Stimulated activated effector memory CD8-positive, alpha-beta T cell treated with anti-CD3 and anti-CD28 coated beads, Interleukin-12 subunit alpha, Interleukin-12 subunit beta, amount 100 ng/mL, for 72 hours (primary cell): Measurements from ENCODE around the gene HBEGF.

Experiments used
- ATAC-seq: fragments of 150-1000 bp; cut with Tn5 transposase; 2 replicates; pipeline ENCODE4 v1.10.0; 2021
- DNase-seq, 2 donors: peaks; one replicate each; pipeline ENCODE4 v3.0.0; 2021 to 2022; ENCODE audit warnings: low spot score in 2 of 2
- H3K27ac Mint-ChIP-seq: one replicate; pipeline ENCODE4 v1.8.0; 2022; ENCODE audit warnings: mild to moderate bottlenecking, mixed read lengths
- H3K36me3 Mint-ChIP-seq: one replicate; pipeline ENCODE4 v1.8.0; 2022; ENCODE audit warnings: mild to moderate bottlenecking, mixed read lengths
- H3K4me1 Mint-ChIP-seq: one replicate; pipeline ENCODE4 v1.8.0; 2022; ENCODE audit warnings: mixed read lengths
- H3K4me3 Mint-ChIP-seq: one replicate; pipeline ENCODE4 v1.8.0; 2022; ENCODE audit warnings: mild to moderate bottlenecking, mixed read lengths
- H3K9me3 Mint-ChIP-seq: one replicate; pipeline ENCODE4 v1.8.0; 2022; ENCODE audit warnings: mixed read lengths

HBEGF gene

GRCh38 chr5:140365282-140365681 lies 18.9 kb upstream of the HBEGF start:
- H3K9me3 Mint-ChIP-seq, result no peaks in the 10 kb centered on the region
- ATAC-seq (no peak), DNase-seq (no peak)

GRCh38 chr5:140364472-140364765 lies 18.0 kb upstream of the HBEGF start:
- Mint-ChIP-seq H3K4me1 (peaks cover 5% of the 10 kb centered on the region), H3K27ac (no peak overlapping the region), H3K36me3 (no peaks in the 10 kb centered on the region), H3K9me3 (no peaks in the 10 kb centered on the region), H3K4me3 (no peak overlapping the region)
- no peak for DNase-seq
- no peak for ATAC-seq

More at GRCh38 chr5:140365282-140365681, 18.9 kb upstream of the HBEGF start:
- H3K4me1 Mint-ChIP-seq, result peaks cover 5% of the 10 kb centered on the region
- no peak overlapping the region for H3K4me3 Mint-ChIP-seq
- H3K36me3 Mint-ChIP-seq, result no peaks in the 10 kb centered on the region
- no peak overlapping the region for H3K27ac Mint-ChIP-seq

GRCh38 chr5:140363631-140364471 lies 17.4 kb upstream of the HBEGF start:
- ATAC-seq, result no peak
- Mint-ChIP-seq H3K4me1 (peaks cover 5% of the 10 kb centered on the region), H3K4me3 (peak overlapping the region; percentile 68), H3K36me3 (no peaks in the 10 kb centered on the region), H3K9me3 (no peaks in the 10 kb centered on the region), H3K27ac (peak overlapping the region; percentile 43)
- no peak for DNase-seq

GRCh38 chr5:140362875-140363630 lies 16.6 kb upstream of the HBEGF start:
- ATAC-seq (peak; percentile 86), DNase-seq (peak; percentile 88 to 95)
- peak overlapping the region; percentile 68 for H3K4me3 Mint-ChIP-seq
- H3K36me3 Mint-ChIP-seq, result no peaks in the 10 kb centered on the region
- no peaks in the 10 kb centered on the region for H3K9me3 Mint-ChIP-seq
- H3K4me1 Mint-ChIP-seq, result peaks cover 5% of the 10 kb centered on the region
- peak overlapping the region; percentile 43 for H3K27ac Mint-ChIP-seq

- no peak for ATAC-seq
- no peak overlapping the region for H3K27ac Mint-ChIP-seq
- H3K4me1 Mint-ChIP-seq, result peaks cover 13% of the 10 kb centered on the region
- H3K36me3 Mint-ChIP-seq, result no peaks in the 10 kb centered on the region
- no peak overlapping the region for H3K4me3 Mint-ChIP-seq
- no peaks in the 10 kb centered on the region for H3K9me3 Mint-ChIP-seq
- DNase-seq, result no peak
These were observed 15.9 kb upstream of the HBEGF start for GRCh38 chr5:140362311-140362710.

- no peak for ATAC-seq
- DNase-seq, result no peak
- H3K36me3 Mint-ChIP-seq, result no peaks in the 10 kb centered on the region
- no peak overlapping the region for H3K4me3 Mint-ChIP-seq
- H3K4me1 Mint-ChIP-seq, result peaks cover 17% of the 10 kb centered on the region
- no peak overlapping the region for H3K27ac Mint-ChIP-seq
- H3K9me3 Mint-ChIP-seq, result no peaks in the 10 kb centered on the region
These were observed 15.5 kb upstream of the HBEGF start for GRCh38 chr5:140361901-140362300.

GRCh38 chr5:140360681-140361479 lies 14.5 kb upstream of the HBEGF start:
- ATAC-seq, result no peak
- Mint-ChIP-seq H3K4me3 (no peak overlapping the region), H3K4me1 (peaks cover 17% of the 10 kb centered on the region), H3K9me3 (no peaks in the 10 kb centered on the region), H3K36me3 (no peaks in the 10 kb centered on the region), H3K27ac (no peak overlapping the region)
- DNase-seq, result no peak

GRCh38 chr5:140360101-140360500 lies 13.7 kb upstream of the HBEGF start, which contains the start of gene SLC4A9:
SLC4A9 (plus strand) TSS chr5:140360194; CDS start chr5:140360237, 43 bp downstream.
- H3K4me1 Mint-ChIP-seq, result peaks cover 17% of the 10 kb centered on the region
- no peak within 1 kb of the TSS for H3K27ac Mint-ChIP-seq
- no peak within 1 kb of the TSS for H3K4me3 Mint-ChIP-seq

GRCh38 chr5:140358738-140359310 lies 12.4 kb upstream of the HBEGF start:
- Mint-ChIP-seq H3K9me3 (no peaks in the 10 kb centered on the region), H3K27ac (no peak overlapping the region), H3K36me3 (no peaks in the 10 kb centered on the region), H3K4me3 (no peak overlapping the region), H3K4me1 (peaks cover 17% of the 10 kb centered on the region)
- no peak for DNase-seq
- no peak for ATAC-seq

More at GRCh38 chr5:140360101-140360500, 13.7 kb upstream of the HBEGF start, which contains the start of gene SLC4A9:
- H3K9me3 Mint-ChIP-seq, result no peaks in the 10 kb centered on the region
- ATAC-seq, result no peak
- H3K36me3 Mint-ChIP-seq, result no peaks in the 10 kb centered on the region
- DNase-seq, result no peak

GRCh38 chr5:140357726-140358093 lies 11.3 kb upstream of the HBEGF start:
- peak; percentile 96 for ATAC-seq
- H3K9me3 Mint-ChIP-seq, result no peaks in the 10 kb centered on the region
- peak; percentile 78 to 90 for DNase-seq
- H3K4me3 Mint-ChIP-seq, result peak overlapping the region; percentile 65
- H3K4me1 Mint-ChIP-seq, result peaks cover 12% of the 10 kb centered on the region
- H3K27ac Mint-ChIP-seq, result peak overlapping the region; percentile 74
- no peaks in the 10 kb centered on the region for H3K36me3 Mint-ChIP-seq

- no peaks in the 10 kb centered on the region for H3K9me3 Mint-ChIP-seq
- peak overlapping the region; percentile 74 for H3K27ac Mint-ChIP-seq
- no peaks in the 10 kb centered on the region for H3K36me3 Mint-ChIP-seq
- H3K4me3 Mint-ChIP-seq, result peak overlapping the region; percentile 65
- peaks cover 12% of the 10 kb centered on the region for H3K4me1 Mint-ChIP-seq
- DNase-seq, result no peak
- peak; percentile 43 for ATAC-seq
These were observed 10.7 kb upstream of the HBEGF start for GRCh38 chr5:140356853-140357725.

GRCh38 chr5:140355546-140355945 lies 9.1 kb upstream of the HBEGF start:
- Mint-ChIP-seq H3K9me3 (no peaks in the 10 kb centered on the region), H3K4me1 (peaks cover 12% of the 10 kb centered on the region), H3K27ac (no peak overlapping the region), H3K36me3 (no peaks in the 10 kb centered on the region), H3K4me3 (no peak overlapping the region)
- DNase-seq, result no peak
- no peak for ATAC-seq

GRCh38 chr5:140351609-140352334 lies 5.4 kb upstream of the HBEGF start:
- Mint-ChIP-seq H3K4me3 (no peak overlapping the region), H3K4me1 (peaks cover 6% of the 10 kb centered on the region), H3K9me3 (no peaks in the 10 kb centered on the region), H3K36me3 (no peaks in the 10 kb centered on the region), H3K27ac (no peak overlapping the region)
- ATAC-seq (peak; percentile 79), DNase-seq (peak; percentile 69 to 82)

- H3K27ac Mint-ChIP-seq, result no peak overlapping the region
- DNase-seq (no peak), ATAC-seq (no peak)
- H3K36me3 Mint-ChIP-seq, result peaks cover 2% of the 10 kb centered on the region
- no peaks in the 10 kb centered on the region for H3K9me3 Mint-ChIP-seq
- no peak overlapping the region for H3K4me3 Mint-ChIP-seq
- peaks cover 21% of the 10 kb centered on the region for H3K4me1 Mint-ChIP-seq
These were observed 2.8 kb upstream of the HBEGF start for GRCh38 chr5:140349244-140349643.
